ENCODE results near the gene DCBLD1.

The DCBLD1 gene

DNA sequence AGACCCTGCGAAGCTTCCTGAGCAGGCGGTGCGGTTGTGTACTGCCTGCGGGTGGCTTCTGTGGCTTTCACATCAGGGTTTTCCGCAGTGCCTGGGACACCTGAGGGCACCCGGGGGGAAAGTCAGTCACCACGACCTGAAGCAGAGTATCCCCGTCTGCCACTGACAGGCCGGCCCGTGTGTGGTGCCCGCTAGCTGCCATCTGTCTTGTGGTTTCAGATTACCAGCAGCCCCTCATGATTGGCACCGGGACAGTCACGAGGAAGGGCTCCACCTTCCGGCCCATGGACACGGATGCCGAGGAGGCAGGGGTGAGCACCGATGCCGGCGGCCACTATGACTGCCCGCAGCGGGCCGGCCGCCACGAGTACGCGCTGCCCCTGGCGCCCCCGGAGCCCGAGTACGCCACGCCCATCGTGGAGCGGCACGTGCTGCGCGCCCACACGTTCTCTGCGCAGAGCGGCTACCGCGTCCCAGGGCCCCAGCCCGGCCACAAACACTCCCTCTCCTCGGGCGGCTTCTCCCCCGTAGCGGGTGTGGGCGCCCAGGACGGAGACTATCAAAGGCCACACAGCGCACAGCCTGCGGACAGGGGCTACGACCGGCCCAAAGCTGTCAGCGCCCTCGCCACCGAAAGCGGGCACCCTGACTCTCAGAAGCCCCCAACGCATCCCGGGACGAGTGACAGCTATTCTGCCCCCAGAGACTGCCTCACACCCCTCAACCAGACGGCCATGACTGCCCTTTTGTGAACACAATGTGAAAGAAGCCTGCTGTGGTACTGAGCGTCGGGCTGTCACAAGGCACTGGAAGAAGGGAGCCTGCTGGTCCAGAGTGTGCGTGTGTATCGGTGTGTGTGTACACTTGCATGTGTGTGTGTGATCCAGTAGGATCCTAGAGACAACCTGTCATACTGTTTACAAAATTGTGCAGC lies 65.5 kb downstream of the DCBLD1 start:
- in situ Hi-C loops (cut with HindIII; ENCODE audit: low pct_unique_long_range_greater_than_20kb, low sequenced_read_pairs), result no loop called here
- TF ChIP-seq JUND (IDR thresholded peaks at IDR 0.05; ENCODE audit: low read depth), result no peak
- no peak for DNase-seq (ENCODE audit: low read depth in 1 of 2, low spot score in 1 of 2)

DNA sequence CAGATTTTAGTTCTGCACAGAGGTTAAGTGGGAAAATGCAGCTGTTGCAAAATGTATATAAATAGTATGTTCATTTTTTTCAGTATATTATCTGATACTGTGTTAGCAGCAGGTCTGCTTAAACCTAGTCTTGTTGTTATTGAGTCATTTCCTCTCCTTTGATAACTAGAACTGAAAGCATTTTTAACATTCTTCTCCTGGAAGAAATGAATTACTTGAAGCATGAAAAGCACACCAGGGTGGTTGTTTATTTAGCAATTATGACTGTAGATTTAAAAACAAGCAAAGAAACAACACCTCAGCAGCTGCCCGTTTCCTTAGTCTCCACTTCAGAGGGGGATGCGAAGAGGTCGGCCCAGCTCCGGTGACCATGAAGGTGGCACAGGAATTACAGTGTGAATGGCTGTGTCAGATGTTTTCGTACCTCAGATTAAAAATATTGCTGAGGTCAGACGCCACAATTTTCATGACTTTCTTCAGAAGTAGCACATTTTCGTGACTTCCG lies 66.4 kb downstream of the DCBLD1 start:
- TF ChIP-seq JUND (IDR thresholded peaks at IDR 0.05; ENCODE audit: low read depth), result no peak
- in situ Hi-C loops (cut with HindIII; ENCODE audit: low pct_unique_long_range_greater_than_20kb, low sequenced_read_pairs), result no loop called here
- no peak for DNase-seq (ENCODE audit: low read depth in 1 of 2, low spot score in 1 of 2)

DNA sequence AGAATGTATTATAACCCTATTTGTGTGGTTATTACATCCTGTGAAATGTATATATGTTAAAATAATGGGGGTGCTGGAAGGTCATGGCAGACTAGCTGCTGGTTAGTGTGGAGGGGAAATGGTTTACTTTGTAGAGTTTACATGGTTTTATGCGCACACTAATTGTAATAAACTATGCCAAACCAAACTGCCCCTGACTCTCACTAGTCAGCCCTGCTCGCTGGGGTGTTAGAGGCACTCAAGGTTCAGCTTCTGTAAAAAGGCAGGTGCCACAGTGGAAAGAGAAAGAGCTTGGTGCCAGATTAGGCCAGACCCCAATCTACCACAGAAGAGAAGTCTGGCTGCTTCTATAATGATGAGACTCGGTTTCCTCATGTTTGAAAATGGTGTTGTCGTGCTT lies 67.1 kb downstream of the DCBLD1 start:
- TF ChIP-seq JUND (IDR thresholded peaks at IDR 0.05; ENCODE audit: low read depth), result no peak
- DNase-seq (ENCODE audit: low read depth in 1 of 2, low spot score in 1 of 2), result no peak
- in situ Hi-C loops (cut with HindIII; ENCODE audit: low pct_unique_long_range_greater_than_20kb, low sequenced_read_pairs), result no loop called here

DNA sequence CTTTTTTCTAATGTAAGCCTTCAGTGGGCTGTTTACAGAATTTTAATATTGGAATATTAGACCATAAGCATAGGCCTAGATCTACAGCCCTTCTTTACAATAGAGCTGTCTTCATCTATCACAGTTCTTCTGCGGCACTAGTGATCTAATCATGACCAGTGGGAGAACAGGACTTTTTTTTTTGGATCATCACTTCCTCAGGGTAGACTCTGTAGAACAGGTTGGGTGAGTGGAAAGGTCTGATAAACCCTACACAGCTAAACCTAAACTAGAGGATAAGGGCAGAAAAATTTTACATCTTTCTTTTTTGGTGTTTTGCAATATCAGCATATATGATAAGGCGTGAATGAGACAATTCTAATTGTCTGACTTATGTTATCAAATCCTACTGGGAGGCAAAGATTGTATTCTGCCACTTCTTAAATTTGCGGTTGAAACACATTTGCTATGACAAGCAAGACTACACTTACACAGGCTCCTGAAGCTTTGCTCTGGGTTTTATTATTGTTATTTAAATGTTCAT lies 67.7 kb downstream of the DCBLD1 start:
- DNase-seq (ENCODE audit: low read depth in 1 of 2, low spot score in 1 of 2), result no peak
- TF ChIP-seq JUND (IDR thresholded peaks at IDR 0.05; ENCODE audit: low read depth), result no peak
- in situ Hi-C loops (cut with HindIII; ENCODE audit: low pct_unique_long_range_greater_than_20kb, low sequenced_read_pairs), result no loop called here

DNA sequence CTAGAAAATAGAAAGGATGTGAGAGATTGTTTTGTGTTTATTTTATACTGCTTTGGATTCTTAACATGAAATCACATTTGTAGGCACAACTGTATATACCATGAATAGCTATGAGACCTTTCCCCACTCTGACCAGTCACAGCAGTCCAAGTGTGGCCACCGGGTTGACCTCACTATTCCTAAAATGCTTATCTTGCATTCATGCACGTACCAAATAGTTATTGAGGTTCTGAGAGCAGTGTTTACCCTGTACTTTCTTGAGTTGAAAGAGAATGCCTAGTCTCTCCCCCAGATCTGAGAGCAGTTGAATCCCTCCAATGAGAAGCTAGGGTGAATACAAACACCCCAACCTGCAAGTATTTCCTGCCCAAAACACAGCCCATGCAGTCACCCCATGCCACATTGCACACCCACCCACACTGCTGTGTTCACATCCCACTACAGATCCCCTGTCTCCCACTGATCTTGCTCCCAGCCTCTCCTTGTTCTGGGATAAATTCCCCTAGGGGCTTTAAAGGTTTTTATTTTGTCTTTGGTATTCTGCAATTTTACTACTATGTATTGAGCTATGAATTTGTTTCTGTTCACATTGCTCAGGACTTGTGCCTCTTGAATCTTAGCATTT lies 68.3 kb downstream of the DCBLD1 start:
- no peak for DNase-seq (ENCODE audit: low read depth in 1 of 2, low spot score in 1 of 2)
- in situ Hi-C loops (cut with HindIII; ENCODE audit: low pct_unique_long_range_greater_than_20kb, low sequenced_read_pairs), result no loop called here
- TF ChIP-seq JUND (IDR thresholded peaks at IDR 0.05; ENCODE audit: low read depth), result no peak

DNA sequence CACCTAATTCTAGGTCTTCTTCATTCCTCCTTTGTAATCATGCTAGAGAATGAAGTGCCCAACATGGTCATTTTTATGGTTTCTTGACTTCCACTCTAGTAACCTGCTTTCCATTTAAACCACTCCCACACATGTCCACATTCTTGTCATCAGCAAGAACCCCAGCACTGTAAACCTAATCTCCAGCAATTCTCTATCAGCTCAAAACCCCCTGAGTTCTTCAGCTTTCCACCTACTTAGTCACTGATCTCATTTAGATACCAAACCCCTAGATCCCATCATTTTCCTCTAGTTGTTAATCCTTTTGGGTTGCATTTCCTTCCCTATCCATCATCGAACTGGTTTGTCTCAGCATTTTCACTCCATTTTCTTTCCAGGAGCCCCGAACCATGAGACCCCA lies 70.1 kb downstream of the DCBLD1 start:
- in situ Hi-C loops (cut with HindIII; ENCODE audit: low pct_unique_long_range_greater_than_20kb, low sequenced_read_pairs), result no loop called here
- no peak for TF ChIP-seq JUND (IDR thresholded peaks at IDR 0.05; ENCODE audit: low read depth)
- no peak for DNase-seq (ENCODE audit: low read depth in 1 of 2, low spot score in 1 of 2)

DNA sequence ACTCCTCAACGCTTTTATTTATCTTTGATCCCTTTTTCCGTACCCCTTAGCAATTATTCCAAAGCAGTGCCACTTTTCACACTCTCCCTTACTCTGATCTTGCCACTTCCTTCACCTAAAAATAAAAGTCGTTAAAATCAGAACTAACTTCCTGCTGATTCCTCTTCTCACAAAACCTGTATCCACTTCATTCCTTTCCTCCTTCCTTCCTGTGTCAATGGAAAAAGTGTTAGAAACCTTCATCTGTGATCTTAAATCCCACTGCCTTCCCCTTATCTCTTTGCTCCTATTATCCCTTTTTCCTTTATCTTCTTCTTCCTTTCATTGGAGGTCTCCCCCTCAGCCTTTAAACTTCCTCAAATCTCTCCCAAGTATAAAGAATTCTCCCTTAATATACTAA lies 70.7 kb downstream of the DCBLD1 start:
- in situ Hi-C loops (cut with HindIII; ENCODE audit: low pct_unique_long_range_greater_than_20kb, low sequenced_read_pairs), result no loop called here
- DNase-seq (ENCODE audit: low read depth in 1 of 2, low spot score in 1 of 2), result no peak
- TF ChIP-seq JUND (IDR thresholded peaks at IDR 0.05; ENCODE audit: low read depth), result no peak

DNA sequence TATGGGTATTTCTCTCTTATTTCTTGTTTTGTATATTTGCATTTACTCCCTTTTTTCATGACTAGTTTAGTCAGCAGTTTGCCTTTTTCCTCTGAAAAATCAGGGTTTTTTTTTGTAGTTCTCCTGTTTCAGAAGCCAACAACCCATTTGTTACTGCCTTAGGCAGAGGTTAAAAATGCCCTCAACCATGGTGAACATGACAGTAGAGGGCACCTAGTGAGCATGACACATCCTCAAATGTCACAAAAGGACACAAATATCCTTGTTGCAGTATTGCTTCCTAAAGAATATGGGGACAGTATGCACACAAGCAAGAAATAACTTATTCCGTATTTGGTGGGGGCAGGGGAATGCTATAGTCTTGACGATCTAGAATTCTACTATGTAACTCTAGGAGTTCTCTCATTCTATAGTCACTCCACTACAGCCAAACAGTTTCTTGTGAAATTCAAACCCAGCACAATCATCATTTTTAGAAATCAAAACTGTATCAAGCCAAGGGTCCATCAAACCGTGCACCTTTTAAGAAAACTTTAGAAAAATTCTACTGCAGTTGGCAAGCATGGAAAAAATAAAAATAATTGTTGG lies 72.9 kb downstream of the DCBLD1 start:
- in situ Hi-C loops (cut with HindIII; ENCODE audit: low pct_unique_long_range_greater_than_20kb, low sequenced_read_pairs), result no loop called here
- DNase-seq (ENCODE audit: low read depth in 1 of 2, low spot score in 1 of 2), result no peak
- TF ChIP-seq JUND (IDR thresholded peaks at IDR 0.05; ENCODE audit: low read depth), result no peak

DNA sequence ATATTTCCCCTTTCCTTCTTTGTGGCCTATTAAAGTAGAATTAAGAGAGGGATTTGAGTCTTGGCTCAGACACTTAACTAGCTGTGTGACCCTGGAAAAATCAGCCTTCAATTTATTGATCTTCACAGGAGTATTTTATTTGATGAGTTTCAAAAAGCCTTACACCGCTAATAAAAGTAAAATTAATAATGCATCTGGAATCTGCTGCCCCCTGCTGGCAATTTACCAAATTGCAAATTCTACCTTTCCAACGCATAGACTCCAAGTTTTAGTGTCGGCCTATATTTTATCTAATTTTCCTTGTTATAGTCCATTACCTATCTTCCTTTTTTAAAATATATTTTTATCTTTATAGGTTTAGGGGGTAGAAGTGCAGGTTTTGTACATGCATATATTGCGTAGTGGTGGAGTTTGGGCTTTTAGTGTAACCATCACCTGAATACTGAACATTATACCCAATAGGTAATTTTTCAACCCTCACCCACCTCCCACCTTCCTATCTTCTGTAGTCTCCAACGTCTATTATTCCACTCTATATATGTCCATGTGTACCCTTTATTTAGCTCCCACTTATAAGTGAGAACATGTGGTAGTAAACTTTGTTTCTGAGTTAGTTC lies 73.5 kb downstream of the DCBLD1 start:
- DNase-seq (ENCODE audit: low read depth in 1 of 2, low spot score in 1 of 2), result peak in 1 of 2 experiments; percentile 34
- TF ChIP-seq JUND (IDR thresholded peaks at IDR 0.05; ENCODE audit: low read depth), result no peak
- in situ Hi-C loops (cut with HindIII; ENCODE audit: low pct_unique_long_range_greater_than_20kb, low sequenced_read_pairs), result no loop called here

DNA sequence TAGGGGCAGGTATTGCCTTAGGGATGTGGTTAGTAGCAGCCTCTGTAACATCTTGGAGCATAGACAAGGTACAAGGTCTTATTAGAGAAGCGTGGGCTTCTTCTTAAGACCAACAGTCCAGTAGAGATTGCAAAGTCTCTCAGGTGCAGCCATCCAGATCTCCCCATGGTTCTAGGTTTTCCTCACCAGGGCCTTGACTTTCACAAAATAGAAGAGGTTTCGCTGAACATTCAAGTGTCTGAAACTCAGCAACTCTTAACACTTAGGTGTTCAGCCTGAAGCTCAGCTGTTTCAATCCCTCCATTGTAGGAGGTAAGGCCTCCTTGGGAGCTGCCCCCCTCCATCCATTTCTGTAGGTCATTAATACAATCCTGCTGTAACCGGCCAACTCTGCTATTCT lies 75.5 kb downstream of the DCBLD1 start:
- no peak for TF ChIP-seq JUND (IDR thresholded peaks at IDR 0.05; ENCODE audit: low read depth)
- no peak for DNase-seq (ENCODE audit: low read depth in 1 of 2, low spot score in 1 of 2)
- in situ Hi-C loops (cut with HindIII; ENCODE audit: low pct_unique_long_range_greater_than_20kb, low sequenced_read_pairs), result no loop called here

DNA sequence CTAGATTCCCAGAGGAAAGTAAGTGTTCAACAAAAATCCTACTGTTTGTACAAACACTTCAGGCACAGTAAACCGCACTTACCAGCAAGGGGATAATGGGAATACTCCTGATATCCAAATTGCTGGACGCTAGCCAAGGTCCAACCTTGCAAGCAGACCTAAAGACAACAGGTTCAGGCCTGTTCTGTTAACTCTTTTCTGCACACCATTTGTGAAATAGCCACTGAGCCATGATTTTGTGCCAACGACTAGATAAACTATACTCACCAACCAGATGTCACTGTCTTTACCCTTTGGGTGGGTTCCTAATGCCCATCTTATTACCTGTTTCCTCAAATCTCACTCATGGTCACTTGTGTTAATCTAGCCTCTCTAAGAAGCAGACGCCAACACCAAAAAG lies 76.3 kb downstream of the DCBLD1 start:
- in situ Hi-C loops (cut with HindIII; ENCODE audit: low pct_unique_long_range_greater_than_20kb, low sequenced_read_pairs), result no loop called here
- no peak for DNase-seq (ENCODE audit: low read depth in 1 of 2, low spot score in 1 of 2)
- TF ChIP-seq JUND (IDR thresholded peaks at IDR 0.05; ENCODE audit: low read depth), result no peak

DNA sequence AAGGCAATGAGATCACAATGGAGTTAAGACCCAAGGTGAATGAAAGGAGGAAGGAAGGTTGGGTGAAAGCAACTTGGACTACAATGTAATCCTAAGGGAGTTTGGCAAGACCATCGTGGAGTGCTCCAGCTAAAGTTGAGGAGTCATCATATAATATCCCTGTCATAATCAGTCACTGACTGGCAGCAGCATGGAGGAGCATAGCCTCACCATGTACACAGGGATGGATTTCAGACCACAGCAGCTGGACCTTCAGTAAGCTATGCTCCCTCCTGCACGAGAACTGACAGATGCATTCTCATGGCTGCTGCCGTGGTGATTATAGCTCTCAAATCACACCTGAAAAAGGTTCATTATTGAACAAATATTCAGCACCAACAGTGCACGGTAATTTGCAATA lies 76.8 kb downstream of the DCBLD1 start:
- no peak for TF ChIP-seq JUND (IDR thresholded peaks at IDR 0.05; ENCODE audit: low read depth)
- no peak for DNase-seq (ENCODE audit: low read depth in 1 of 2, low spot score in 1 of 2)
- in situ Hi-C loops (cut with HindIII; ENCODE audit: low pct_unique_long_range_greater_than_20kb, low sequenced_read_pairs), result no loop called here

Data from T47D (cell line).